Measurements from ENCODE around the gene MAST3.
"Not testable (repeated sequence)": the region's sequence is repeated elsewhere in the genome, so short reads cannot be mapped to it uniquely, and the experiment has no call there.

MAST3 gene

DNA sequence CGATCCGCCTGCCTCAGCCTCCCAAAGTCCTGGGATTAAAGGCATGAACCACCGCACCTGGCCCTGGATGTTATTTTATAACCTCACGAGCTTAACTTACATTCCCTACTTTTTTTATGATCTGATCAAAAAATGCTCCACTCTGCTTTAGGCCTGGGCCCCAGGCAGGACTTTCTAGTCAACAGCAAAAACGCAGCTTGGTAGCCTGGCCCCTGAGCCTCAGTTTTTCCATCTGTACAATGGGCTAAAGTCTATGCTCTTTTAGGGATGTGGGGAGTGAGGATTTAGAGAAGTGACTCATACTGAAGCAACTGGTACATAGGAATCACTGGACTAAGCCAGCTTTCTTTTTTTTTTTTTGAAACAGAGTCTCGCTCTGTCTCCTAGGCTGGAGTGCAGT lies 43.5 kb downstream of the MAST3 start:
- no peak for DNase-seq

DNA sequence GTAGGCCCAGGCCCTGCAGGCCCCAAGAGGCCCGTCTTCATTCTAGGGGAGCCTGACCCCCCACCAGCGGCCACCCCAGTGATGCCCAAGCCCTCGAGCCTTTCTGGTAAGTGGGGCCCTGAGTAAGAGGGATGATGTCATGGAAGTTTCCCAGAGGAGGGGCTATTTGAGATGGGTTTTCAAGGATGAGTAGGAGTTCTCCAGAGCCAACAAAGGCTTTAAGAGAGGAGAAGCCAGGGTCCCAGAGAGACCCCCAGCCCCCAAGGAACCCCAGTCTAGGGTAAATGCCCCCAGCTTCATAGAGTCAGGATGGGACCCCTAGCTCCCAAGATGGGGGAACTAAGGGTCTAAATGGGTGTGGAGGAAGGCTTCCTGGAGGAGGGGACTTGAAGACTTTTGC lies 46.3 kb downstream of the MAST3 start:
- DNase-seq = no peak

DNA sequence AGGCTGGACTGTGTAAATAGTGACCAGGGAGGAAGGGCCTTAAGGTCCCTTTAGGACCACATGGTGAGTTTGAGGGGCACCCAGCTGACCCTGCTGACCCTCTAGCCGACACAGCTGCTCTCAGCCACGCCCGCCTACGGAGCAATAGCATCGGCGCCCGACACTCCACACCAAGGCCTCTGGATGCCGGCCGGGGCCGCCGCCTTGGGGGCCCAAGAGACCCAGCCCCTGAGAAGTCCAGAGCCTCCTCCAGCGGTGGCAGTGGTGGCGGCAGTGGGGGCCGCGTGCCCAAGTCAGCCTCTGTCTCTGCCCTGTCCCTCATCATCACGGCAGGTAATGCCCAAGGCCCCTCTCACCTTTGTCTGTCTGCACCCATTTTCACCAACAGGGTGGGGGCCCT lies 46.8 kb downstream of the MAST3 start:
- DNase-seq = no peak

DNA sequence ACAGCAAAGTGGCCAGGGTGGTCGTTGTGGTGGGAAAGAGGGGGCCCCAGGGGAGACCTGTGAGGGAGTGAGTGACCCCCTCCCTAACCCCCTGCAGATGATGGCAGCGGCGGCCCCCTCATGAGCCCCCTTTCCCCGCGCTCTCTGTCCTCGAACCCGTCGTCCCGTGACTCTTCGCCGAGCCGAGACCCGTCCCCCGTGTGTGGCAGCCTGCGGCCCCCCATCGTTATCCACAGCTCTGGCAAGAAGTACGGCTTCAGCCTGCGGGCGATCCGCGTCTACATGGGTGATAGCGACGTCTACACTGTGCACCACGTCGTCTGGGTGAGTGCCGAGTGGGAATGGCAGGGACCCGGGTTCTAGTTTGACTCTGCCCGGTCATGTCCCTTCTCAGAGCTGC lies 47.3 kb downstream of the MAST3 start:
- DNase-seq = no peak

DNA sequence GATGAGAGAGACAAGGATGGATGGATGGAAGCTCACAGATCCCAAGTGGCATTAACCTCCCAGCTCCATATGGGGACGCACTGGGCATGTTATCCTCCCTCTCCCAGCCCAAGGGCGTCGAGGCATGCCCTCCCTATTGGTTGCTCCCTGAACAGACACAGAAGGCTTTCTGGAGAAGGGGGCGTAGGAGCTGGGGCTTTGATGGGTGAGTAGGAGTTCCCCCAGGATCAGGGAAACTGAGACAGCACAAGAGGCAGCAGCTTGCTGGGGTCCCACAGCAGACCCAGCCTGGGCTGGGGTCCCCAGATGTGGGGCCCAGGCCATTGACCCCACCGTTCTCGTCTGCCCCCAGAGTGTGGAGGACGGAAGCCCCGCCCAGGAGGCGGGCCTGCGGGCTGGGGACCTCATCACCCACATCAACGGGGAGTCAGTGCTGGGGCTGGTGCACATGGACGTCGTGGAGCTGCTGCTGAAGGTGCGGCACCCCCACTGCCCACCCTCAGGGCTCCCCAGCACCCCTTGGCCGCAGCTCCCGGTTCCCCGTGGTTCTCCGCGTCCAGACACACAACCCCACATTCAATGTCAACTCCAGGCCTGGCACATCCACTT lies 47.9 kb downstream of the MAST3 start:
- DNase-seq = no peak

DNA sequence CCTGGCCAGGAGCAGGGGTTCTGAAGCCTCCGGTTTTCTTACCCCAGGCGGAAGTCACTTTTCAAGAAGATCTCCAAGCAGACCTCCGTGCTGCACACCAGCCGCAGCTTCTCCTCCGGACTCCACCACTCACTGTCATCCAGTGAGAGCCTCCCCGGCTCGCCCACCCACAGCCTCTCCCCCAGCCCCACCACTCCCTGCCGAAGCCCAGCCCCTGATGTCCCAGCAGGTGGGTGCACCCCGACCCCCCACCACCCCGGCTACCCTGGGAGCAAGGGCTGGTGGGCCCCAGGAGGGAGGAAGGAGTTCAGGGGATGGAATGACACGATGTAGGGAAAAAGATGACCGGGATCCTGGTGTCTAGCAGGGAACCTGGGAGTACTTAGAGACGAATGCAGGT lies 49.8 kb downstream of the MAST3 start:
- DNase-seq = no peak

DNA sequence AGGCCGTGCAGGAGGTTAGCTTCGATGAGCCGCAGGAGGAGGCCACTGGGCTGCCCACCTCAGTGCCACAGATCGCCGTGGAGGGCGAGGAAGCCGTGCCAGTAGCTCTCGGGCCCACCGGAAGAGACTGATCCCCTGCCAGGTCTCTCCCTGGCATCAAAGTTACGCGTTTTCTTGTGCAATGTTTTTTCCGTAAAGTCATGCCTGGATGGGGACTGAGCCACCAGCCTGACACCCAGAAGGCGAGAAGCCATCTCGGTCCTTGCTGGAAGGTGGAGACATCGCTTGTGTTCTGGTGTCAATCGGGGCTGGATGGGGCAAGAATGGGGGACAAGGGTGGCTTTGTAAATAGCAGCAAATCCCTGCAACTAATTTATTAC lies 52.0 kb downstream of the MAST3 start:
- no peak for DNase-seq

DNA sequence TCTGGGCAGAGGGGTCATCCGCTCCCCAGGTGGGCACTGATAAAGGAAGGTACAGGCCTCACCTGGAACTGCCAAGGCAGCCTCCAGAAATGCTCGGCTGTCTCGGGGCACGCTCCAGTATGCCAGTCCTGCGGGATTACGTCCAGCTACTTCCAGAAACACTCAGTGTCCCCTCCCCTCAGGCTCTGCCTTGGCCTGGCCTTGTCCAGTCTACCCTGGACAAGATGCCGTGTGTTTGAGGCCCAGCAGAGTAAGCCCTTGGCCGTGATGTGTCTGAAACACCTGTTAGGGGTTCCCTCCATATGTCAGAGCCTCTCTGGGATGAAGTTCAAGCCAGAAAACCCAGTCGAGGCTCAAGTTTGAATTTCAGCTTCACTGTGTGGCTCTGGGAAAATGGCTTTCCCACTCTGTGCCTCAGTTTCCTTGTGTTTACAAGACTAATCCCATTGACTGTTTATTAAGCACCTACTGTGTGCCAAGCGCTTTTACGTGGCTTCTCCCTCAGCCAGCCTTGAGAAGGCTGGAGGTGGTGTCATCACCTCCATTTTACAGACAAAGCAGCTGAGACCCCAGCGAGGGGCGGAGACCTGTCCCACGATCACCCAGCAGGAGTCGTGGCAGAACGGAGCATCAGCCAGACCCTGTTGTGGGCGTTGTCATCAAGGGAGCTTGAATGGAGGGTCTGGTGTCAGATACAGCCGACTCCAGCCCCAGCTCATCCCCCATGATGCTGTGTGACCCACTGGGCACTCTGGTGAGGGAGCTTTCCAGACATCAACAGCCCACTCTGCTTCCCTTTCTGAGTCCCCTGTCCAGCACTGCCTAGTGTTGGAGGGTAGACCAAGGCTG lies 53.4 kb downstream of the MAST3 start:
- no peak for DNase-seq

DNA sequence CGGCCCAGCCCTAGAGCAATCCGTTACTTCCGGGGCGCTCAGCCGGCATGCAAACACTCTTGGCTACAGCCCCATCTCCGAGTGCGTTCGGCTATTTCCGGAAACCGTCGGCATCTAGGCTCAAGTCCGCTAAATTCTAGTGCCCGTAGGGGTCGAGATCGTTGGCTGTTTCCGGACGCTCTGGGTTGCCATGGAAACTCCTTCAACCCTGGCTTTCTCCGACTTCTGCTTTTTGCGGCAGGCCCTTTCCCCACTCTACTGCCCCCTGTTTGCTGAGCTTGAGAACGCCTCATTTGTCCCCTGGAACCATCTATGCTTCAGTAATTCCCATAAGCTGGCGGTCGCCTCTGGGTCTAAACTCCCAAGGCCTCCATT lies 54.9 kb downstream of the MAST3 start:
- peak; percentile 97 for DNase-seq

DNA sequence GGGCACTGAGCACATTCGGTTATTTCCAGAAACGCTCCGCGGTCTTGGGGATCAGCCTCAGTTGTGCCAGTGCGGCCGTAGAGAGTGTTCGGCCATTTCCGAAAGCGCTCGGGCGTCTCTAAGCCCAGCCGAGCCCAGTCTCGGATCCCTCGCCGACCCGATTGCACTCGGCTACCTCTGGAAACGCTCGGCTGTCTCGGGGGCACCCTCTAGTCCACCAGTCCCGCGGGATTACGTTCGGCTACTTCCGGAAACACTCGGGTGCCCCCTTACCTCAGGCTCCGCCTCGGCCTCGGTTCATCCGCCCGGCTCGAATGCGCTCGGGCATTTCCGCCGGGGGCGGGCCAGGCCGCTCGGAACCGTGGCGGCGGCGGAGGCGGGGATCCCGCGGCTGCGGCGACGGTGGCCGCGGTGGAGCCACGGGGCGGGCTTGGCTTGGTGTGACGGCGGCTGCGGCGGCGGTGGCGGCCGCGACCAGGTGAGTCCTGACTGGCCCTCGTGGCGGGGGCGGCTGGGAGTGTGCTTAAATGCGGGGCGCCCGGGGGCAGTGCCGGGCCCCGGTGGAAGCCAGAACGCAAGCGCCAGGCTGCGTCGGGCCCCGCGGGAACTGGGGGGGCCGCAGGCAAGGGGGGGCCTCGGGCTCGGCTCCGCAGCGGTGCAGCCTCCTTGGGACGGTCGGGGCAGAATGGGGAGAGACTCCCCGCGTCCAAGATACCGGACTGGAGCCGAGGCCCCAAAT lies 55.4 kb downstream of the MAST3 start, which contains the start of gene PIK3R2:
TSS of gene PIK3R2 (plus strand) at position 347 of the 739 bp plus-strand sequence. CDS start 2,717 bp downstream, outside the sequence.
- peak; percentile 99 for DNase-seq

DNA sequence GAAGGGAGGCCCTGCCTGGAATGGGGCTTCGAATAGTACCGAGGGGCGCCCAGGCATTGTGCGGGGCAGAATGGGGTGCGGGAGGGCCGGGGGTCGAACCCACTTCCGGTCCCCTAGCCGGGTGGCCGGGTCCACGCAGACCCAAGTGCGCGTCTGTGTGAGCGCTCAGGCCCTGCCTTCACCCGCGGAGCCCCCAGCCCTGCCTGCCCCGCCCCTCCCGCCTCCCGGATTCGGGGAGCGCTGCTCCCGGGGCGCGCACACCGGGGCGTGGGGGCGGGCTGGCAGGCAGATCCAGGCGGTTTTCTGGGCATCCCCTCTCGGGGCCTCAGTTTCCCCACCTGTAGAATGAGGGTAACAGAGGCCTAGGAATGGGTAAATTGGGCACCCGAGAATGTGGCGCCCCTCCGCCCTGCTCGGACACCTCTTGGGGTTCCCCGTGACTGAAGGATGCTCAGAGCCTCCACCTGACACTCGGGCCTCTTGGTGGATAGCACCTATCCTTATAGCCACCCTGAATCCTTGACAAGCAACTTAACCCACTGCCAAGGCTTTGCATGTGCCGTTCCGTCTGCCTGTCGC lies 56.1 kb downstream of the MAST3 start:
- peak; percentile 75 for DNase-seq

DNA sequence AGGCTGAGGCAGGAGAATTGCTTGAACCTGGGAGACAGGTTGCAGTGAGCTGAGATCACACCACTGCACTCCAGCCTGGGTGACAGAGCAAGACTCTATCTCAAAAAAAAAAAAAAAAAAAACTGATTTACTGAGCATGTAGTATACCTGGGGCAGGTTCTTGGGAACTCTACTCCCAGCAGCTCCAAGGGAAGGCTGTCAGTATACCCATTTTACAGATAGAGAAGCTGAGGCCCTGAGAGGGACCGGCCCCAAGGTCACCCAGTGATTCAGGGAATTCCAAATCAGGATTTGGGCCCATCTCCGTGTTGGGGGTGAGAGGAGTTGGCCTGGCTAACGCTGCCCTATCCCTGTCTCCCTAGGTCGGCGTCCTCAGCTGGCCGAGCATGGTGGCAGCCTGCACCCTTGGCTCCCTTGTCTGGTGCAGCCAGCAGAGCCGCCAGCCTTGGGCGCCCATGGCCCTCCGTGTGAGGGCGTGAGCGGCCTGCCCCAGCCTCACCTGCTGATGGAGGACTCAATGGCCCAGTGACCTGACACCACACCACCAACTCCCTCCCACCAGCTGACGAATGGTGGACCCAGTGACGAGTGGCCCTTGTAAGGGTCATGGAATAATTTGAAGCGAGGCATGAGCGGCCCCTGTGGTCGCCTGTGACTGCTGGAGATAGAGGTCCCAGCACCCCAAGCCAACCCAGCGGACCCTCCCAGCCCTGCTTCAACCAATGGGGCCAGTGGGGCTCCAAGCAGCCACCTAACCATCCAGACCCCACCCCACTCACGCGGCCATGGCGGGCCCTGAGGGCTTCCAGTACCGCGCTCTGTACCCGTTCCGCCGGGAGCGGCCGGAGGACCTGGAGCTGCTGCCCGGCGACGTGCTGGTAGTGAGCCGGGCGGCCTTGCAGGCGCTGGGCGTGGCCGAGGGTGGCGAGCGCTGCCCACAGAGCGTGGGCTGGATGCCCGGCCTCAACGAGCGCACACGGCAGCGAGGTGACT lies 57.8 kb downstream of the MAST3 start:
- DNase-seq = no peak

DNA sequence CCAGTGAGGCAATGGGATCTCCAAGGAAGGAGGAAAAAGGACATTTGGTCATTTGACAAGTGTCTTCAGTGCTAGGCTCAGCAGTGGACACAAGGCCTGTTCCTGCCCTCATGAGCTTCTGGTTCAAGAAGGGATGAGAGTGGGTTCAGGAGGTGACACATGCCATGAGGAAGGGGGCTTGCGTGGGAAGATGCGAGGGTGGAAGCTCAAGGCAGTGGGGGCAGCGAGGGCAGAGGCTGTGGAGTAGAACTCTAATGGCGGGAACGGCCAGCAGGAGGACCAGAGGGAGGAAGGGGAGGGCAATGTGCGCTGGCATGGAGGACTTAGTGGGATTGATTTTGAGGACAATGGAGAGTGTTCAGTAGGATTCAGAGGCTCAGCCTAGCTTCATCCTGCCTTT lies 58.7 kb downstream of the MAST3 start:
- no peak for DNase-seq

DNA sequence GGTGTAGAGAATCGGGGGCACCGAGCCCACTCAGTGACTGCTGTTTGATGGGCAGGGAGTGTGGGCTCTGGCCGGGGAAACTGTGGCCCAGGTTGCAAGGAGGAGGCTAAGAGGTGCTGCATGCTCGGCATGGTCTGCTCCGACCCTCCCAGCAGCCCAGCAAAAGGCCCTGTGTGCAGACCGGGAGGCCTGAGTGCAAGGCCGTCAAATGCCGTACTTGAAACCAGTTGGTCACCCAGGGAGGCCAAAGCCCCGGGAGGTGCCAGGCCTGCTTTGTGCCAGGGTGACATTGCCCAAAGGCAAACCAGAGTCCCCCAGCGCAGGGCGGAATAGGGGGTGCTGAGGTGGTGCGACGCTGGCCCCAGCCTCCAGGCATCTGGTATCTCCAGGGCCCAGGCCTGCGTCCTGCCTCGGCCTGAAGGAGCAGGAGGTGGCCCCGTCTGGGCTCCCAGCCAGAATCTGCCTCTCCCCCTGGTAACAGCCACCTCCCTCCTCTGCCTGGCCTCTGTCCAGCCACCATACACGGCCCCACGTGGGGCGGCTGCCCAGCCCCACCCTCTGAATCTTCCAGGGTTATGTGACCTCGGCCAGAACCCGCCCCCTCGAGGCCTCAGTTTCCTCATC lies 59.4 kb downstream of the MAST3 start:
- DNase-seq = no peak

DNA sequence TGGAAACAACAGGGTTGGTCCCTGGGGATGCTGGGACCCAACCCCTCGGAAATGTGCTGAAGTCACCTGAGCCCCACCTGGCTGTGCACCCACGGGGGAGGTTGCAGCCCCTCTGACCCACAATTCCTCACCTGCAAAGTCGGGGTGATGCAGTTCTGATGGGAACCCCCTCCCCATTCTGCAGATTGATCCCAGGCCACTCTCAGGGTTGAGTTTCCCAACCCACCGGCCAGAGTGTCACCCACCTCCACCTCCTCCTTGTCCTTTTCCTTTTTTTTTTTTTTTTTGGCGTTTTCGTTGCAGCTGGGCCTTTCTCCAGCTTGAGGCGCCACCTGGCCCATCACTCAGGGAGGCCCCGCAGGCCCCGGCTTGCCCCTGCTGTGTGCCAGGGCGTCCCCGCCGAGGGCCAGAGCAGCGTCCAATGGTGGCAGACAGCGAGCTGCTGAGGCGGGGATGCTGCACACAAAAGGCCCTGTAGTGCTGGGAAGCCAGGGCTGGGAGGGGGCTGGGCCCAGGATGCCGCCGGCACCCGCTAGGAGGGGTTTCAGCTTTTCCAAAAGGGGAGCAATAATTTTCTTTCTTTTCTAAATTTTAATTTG lies 60.0 kb downstream of the MAST3 start:
- DNase-seq = no peak

DNA sequence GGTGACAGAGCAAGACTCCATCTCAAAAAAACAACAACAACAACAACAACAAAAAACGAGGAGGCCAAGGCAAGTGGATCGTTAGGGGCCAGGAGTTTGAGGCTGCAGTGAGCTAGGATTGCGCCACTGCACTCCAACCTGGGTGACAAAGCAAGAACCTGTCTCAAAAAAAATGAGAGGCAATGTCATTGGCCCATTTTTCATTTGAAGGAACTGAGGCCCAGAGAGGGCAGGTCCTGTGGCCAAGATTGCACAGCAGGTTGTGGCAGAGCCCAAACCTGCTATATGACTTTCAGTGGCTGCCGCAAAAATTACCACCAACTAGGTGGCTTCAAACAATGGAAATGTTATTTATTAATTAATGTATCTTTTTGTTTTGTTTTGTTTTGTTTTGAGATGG lies 60.9 kb downstream of the MAST3 start:
- no peak for DNase-seq

DNA sequence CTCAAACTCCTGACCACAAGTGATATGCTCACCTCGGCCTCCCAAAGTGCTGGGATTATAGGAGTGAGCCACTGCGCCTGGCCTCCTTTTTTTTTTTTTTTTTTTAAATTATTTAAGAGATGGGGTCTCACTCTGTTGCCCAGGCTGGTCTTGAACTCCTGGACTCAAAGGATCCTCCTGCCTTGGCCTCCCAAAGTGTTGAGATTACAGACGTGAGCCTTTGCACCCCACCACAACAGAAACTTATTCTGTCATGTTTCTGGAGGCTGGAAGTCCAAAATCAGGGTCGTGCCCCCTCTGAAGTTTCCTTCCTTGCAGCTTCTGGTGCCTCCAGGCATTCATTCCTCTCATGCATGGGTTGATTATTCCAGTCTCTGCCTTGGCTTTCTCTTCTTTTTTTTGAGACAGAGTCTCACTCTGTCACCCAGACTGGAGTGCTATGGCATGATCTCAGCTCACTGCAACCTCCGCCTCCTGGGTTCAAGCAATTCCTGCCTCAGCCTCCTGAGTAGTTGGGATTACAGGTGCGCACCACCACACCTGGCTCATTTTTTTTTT lies 61.6 kb downstream of the MAST3 start:
- DNase-seq = not testable (repeated sequence)

DNA sequence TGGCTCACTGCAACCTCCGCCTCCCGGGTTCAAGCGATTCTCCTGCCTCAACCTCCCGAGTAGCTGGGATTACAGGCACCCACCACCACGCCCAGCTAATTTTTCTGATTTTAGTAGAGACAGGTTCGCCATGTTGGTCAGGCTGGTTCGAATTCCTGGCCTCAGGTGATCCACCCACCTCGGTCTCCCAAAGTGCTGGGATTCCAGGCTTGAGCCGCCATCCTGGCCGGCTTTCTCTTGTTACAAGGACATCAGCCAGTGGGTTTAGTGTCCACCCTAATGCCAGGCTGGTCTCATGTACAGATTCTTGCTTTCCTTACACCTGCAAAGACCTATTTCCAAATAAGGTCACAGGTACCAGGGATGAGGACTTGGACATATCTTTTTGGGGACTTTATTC lies 62.2 kb downstream of the MAST3 start:
- no peak for DNase-seq

DNA sequence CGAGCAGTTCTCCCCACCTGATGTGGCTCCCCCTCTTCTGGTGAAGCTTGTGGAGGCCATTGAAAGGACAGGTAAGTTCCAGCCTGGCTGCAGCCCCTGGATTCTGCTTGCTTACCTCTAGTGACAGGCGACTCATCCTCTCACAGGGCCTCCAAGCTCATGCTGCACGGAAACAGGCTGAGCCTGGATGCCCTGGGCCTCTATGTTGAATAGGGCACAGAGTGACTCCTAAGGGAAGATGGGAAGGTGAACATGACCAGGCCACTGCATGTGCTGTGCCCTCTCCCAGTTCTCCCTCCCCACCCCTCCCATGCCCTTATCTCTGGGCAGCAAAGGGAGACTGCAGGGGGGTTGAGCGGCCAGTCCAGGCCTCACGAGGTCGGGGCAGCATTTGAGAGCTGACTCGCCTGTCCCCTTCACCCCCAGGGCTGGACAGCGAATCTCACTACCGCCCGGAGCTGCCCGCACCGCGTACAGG lies 63.0 kb downstream of the MAST3 start:
- no peak for DNase-seq

DNA sequence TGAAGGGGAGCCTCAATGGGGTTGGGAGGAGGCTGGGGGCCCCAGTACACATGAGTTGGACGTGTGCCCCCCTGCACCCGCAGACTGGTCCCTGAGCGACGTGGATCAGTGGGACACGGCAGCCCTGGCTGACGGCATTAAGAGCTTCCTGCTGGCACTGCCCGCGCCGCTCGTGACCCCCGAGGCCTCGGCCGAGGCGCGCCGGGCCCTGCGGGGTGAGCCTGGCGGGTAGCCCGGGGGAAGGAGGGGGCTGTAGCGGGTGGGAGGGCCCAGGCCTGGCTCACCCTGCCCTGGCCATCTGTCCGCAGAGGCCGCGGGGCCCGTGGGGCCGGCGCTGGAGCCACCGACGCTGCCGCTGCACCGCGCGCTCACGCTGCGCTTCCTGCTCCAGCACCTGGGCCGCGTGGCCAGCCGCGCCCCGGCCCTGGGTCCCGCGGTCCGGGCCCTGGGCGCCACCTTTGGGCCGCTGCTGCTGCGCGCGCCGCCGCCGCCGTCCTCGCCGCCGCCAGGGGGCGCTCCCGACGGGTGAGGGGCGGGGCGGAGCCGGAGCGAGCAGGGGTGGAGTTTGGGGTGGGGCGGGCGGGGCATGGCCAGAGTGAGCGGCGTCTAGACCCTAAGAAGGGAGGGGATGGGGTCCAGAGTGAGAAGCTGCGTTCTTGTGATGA lies 63.5 kb downstream of the MAST3 start:
- DNase-seq = peak; percentile 94
